ENCODE data around the gene PLPP6.

DNA sequence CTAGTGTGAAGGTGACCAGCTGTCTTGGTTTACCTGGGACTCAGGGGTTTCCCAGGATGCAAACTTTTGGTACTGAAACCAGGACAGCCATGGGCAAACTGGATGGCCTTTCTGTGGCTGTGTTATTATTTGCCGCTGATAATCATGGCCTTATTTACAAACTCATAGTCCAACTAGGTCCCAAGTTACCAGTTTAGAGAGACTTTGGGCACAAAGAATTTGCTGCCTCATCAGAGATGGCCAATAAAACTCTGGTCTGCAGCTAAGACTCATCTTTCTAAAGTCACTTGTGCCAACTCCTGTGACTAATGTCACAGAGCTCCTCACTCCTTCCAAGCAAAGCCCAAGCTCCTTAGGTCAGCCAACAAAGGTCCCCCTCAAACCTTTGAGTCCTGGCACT lies 47.5 kb upstream of the PLPP6 start:
- TF ChIP-seq, protein P1, sequence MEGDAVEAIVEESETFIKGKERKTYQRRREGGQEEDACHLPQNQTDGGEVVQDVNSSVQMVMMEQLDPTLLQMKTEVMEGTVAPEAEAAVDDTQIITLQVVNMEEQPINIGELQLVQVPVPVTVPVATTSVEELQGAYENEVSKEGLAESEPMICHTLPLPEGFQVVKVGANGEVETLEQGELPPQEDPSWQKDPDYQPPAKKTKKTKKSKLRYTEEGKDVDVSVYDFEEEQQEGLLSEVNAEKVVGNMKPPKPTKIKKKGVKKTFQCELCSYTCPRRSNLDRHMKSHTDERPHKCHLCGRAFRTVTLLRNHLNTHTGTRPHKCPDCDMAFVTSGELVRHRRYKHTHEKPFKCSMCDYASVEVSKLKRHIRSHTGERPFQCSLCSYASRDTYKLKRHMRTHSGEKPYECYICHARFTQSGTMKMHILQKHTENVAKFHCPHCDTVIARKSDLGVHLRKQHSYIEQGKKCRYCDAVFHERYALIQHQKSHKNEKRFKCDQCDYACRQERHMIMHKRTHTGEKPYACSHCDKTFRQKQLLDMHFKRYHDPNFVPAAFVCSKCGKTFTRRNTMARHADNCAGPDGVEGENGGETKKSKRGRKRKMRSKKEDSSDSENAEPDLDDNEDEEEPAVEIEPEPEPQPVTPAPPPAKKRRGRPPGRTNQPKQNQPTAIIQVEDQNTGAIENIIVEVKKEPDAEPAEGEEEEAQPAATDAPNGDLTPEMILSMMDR (IDR thresholded peaks at IDR 0.05): no peak
- TF ChIP-seq POLR2A (IDR thresholded peaks at IDR 0.05): no peak
